GM19452 (cell line): Measurements from ENCODE around the gene ARHGAP6.
"Not testable (repeated sequence)": the region's sequence is repeated elsewhere in the genome, so short reads cannot be mapped to it uniquely, and the experiment has no call there.

ENCODE experiments used
- ATAC-seq: cut with Tn5 transposase; IDR thresholded peaks from one replicate; pipeline ENCODE4 v1.9.1; 2021; ENCODE audit not compliant: unreplicated experiment

Gene ARHGAP6

GRCh38 chrX:11533199-11533651, 132.5 kb downstream of the ARHGAP6 start:
- ATAC-seq: peak; percentile 77

DNA sequence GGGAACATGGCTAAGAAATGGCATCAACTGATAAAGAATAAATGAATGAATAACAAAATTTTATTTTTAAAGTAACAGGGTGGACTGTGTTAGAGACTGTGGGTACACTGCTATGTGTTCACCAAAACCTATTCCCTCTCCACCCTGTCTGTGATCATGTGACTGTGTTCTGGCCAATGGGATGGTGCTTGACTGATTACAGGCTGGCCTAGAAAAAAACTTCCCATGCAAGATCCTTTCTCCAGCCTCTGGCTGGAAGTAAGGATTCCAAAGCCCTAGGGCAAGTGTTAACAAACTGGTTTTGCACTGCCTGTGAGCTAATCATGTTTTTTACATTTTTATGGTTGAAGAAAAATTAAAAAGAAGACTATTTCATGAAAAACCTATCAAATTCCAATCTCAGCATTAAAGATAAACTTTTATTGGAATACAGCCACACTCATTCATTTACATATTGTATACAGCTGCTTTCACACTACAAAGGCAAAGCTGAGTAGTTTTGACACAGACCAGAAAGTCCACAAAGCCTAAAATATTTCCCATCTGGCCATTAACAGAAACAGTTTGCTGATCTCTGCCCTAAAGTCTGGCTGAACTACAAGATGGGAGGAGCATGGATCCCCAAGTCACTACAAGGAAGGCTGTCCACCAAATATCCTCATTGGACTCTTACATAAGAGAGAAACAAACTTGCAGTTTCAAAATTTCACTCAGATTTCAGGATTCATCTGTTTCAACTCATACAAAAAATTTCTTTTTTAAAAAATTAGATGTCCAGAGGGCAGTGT, 133.2 kb downstream of the ARHGAP6 start:
- no peak for ATAC-seq

GRCh38 chrX:11531226-11531625, 134.5 kb downstream of the ARHGAP6 start:
- no peak for ATAC-seq

DNA sequence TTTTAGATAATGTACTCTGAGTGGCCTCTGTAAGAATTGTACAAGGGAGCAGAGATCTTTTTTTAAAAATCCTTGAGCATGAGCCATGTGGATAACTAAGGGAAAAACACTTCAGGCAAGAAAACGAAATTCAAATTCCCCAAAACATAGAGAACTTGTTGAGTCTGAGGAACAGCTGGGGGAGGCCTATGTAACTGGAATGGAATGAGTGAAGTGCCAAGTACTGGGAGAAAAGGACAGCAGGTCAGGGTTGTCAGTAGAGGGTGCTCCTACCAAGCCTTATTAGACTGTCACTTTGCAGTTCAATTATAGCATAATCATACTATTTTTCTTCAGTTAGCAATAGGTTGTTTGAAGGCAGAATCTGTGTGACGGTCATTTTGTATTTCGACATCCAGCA, 135.1 kb downstream of the ARHGAP6 start:
- no peak for ATAC-seq

GRCh38 chrX:11528623-11529022, 137.1 kb downstream of the ARHGAP6 start:
- ATAC-seq: no peak

DNA sequence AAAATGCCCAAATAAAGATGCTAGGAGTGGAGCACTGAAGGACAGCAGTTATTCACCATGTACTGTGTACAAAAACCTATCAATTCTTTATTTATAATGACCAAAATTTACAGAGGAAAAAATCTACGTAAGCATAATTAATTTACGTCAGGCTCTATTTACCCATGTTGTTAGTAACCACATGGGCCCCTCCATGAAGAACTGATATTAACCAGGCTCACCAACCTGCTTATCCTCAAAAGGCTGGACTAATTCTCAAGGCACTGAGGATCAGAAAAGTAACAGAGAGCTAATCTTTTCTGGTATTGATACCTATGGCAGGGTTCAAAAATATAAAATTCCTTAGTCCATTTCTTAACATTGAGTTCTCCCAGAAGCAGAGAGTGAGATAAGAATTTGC, 140.0 kb downstream of the ARHGAP6 start:
- no peak for ATAC-seq

- not testable (repeated sequence) for ATAC-seq
Measured at GRCh38 chrX:11519234-11519633, 146.5 kb downstream of the ARHGAP6 start.

DNA sequence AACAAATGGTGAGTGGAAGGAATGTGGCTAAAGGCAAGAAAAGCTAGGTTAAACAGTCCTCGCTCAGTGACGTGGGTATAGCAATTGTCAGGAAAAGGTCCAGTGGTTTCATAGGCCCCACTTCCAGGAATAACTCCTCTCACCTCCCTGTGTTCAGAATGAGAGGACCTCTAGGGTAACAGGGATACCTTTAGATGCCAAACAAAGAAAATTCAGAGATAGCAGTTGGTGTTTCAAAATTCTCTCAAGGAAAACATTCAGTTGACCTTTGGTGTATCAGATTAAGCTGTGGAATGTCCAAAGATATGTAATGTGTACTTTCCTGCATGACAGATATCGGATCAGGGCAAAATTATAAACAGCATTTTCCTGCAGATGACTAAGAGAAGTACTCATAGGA, 155.9 kb downstream of the ARHGAP6 start:
- no peak for ATAC-seq

GRCh38 chrX:11504234-11504633, 161.5 kb downstream of the ARHGAP6 start:
- ATAC-seq: no peak

DNA sequence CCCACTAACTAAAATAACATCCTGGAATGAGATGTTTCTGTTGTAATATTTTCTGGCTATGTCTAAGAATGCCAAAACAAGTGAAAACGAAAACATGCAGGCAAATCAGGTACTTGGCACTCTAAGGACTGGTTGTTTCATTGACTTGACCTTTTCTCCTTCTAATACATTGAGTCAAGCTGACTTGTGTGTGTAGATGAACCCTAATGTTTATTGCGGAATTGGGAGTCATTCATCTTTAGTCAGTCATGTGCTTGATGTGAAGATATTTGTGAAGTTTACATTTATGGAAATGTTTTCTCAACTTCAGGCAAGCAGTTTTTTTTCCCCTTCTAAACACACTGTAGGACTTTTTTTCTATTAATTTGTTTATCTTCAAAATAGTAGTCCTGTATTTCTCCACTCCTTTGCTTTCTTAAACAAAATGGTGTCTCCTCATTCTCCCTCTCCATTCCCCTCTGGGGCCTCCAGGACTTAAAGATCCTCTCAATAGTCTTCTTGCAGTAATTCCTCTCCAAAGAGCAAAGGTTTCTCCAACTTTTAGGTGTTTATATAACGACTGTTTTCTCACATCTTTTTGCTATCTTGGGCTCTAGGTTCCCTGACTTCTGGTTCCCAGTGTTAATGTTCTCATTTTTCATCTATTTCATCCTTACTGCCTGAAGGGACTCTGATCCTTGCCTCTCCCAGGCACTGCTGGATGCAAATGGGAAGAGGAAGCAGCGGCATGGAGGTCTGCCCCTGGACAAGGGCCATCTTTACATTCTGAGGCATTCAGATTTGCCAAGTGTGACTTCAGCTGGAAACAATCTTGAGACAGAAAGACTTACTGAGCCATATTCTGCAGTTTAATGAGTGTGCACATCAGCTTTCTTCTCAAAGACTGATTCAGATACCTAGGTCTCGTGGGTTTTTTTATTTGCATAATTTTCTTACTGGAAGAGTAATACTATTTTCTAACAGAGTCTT, 166.4 kb downstream of the ARHGAP6 start:
- no peak for ATAC-seq

DNA sequence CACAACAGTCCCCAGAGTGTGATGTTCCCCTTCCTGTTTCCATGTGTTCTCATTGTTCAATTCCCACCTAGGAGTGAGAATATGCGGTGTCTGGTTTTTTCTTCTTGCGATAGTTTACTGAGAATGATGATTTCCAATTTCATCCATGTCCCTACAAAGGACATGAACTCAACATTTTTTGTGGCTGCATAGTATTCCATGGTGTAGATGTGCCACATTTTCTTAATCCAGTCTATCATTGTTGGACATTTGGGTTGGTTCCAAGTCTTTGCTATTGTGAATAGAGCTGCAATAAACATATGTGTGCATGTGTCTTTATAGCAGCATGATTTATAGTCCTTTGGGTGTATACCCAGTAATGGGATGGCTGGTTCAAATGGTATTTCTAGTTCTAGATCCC, 174.3 kb downstream of the ARHGAP6 start:
- ATAC-seq: not testable (repeated sequence)

GRCh38 chrX:11484290-11484689, 181.4 kb downstream of the ARHGAP6 start:
- no peak for ATAC-seq

DNA sequence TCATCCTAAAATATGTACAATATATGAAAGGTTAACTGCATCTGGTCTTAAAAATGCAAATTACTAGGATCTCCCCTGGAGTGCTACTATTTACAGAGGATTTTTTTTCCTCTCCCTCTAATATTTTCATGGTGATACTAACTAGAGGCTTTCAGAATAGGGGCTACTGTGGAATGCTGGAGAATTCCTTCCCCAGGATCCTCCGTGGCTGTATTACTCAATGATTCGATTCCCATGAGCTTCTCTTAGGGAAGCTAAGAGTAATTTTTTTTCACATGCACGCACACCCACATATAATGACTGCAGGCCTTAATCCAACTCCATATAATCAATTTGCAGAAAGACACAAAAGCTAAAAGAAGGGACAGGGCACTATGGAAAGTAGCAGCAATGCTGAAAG, 184.7 kb downstream of the ARHGAP6 start:
- no peak for ATAC-seq

- no peak for ATAC-seq
Measured at GRCh38 chrX:11480626-11481025, 185.1 kb downstream of the ARHGAP6 start.

GRCh38 chrX:11478911-11479310, 186.8 kb downstream of the ARHGAP6 start:
- ATAC-seq: no peak

DNA sequence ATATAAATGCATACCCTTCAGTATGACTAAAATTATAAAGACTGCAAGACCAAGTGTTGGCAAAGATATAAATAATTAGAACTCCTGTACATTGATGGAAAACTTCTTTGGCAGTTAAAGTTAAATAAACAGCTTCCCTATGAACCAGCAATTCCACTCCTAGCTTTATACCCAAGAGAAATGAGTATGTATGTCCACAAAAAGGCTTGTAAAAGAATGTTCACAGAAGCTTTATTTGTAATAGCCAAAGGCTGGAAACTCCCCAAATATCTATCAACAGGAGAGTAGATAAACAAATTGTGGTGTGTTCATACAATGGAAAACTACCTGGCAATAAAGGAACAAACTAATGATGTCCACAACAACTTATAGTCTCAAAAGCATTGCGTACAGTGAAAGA, 187.7 kb downstream of the ARHGAP6 start:
- ATAC-seq: no peak

DNA sequence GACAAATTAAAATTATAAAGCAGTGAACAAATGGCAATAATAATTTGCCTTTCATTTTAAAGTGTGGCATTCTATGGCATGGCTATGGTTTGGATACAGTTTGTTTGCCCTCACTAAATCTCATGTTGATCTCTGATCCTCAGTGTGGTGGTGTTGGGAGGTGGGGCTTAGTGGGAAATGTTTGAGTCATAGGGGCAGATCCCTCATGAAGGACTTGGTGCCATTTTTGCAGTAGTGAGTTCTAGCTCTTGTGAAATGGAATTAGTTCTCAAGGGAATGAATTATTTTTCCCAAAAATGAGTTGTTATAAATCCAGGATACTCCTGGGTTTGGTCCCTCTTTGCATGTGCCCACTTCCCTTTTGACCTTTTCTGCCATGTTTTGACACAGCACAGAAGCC, 191.1 kb downstream of the ARHGAP6 start:
- ATAC-seq: no peak

DNA sequence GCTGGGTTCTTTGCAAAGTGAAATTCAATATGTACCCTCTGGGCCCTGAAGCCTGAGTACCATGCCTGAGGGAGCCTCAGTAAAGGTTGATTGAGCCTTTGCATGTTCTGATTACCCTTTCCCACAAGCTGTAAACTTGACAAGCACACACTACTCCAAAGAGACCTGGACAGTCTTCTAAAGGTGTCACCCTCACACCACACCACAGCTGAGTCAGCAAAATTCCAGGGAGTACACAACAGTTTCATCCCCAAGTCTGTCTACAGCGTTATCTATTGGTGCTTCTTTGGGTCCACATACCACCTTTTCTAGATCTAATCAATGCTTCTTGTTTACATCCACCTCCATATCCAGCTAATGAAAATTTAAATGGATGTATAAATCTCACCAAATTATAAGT, 191.7 kb downstream of the ARHGAP6 start:
- ATAC-seq: no peak

GRCh38 chrX:11472879-11473278, 192.8 kb downstream of the ARHGAP6 start:
- no peak for ATAC-seq

GRCh38 chrX:11472381-11472780, 193.3 kb downstream of the ARHGAP6 start:
- ATAC-seq: no peak

DNA sequence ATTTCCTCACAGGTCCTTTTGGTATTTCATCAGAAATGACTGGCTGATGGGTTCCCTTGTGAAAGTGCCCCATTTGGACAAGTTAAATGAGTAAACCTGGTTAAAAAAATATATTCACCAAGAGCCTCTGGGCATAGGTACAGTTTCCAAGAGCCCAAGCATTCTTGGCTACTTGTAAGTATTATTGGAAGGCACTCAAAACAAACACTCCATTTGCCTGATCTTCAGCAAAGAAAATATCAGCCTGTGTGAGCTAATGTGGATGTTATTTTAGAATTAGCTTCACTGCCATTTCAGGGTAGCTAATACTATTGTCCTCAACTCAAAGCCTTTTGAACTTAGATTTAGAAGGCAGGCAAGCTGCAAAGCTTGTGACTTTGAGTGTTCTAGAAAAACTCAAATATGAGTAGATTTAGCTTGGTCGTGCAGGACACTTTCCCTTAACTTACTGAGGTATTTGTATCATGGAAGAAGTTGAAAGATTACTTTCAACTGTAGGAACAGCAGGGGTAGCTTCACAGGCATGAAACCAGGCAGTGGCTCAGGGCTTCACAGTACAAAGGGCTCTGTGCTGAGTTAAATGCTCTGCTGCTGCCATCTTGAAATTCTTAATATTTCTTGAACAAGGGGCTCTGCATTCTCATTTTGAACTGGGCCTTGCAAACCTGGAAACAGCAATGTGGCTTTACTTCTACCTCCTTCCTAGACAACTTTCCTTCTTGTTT, 195.3 kb downstream of the ARHGAP6 start:
- no peak for ATAC-seq
